Measurements from ENCODE around the gene CYB561D2. TPM values are rescaled to one million over a fixed set of nuclear protein-coding genes. Genes with fewer than 3 reads are reported as not detected.

Gene CYB561D2
- polyA plus RNA-seq, 1 donor from 2014 or later = 21.2 TPM

DNA sequence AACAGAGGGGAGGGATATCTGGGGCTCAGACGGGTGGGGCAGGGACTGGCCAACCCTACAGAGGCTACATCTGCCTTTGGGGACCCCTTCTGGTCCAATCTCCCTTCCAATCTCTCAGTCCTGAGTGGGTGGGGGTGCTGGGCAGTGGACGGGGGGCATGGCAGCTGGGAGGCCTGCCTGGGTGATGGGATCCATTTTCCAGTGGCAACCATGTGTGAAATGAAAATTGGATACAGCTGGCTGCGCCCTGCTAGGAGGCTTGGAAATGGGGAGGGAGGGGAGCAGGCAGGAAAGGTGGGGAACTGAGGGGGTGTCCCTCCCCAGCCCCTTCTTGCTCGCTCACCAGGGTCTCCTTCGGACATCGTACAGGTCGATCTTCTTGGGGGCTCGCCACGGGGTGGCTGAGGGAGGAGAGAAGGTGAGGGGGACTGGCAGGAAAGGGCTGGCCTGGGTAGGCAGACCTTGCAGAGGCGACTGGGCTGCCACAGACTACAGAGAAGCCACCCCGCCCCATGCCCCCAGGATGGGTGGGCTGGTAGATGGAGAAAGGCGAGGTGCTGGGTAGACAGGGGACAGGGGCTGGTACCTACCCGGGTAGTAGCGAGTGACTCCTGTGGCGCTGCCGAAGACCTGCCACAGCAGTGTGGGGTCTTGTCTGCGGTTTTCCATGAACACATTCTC, 29.9 kb downstream of the CYB561D2 start:
- no peaks in the 10 kb centered on the region for H3K27me3 ChIP-seq (ENCODE audit: insufficient read depth, low read depth, low read length)
- TF ChIP-seq EZH2 (IDR thresholded peaks at IDR 0.05; ENCODE audit: borderline replicate concordance, insufficient read depth, low read length, poor library complexity, severe bottlenecking) (no peak), TAF1 (IDR thresholded peaks at IDR 0.05; ENCODE audit: low read depth) (no peak), RAD21 (conservative IDR thresholded peaks at IDR 0.05) (no peak), EP300 (conservative IDR thresholded peaks at IDR 0.05; ENCODE audit: poor library complexity, severe bottlenecking) (no peak), MXI1 (conservative IDR thresholded peaks at IDR 0.05; ENCODE audit: poor library complexity, severe bottlenecking) (no peak), POLR2AphosphoS5 (IDR thresholded peaks at IDR 0.05) (no peak), CTCF (IDR thresholded peaks at IDR 0.05; ENCODE audit: poor library complexity, severe bottlenecking) (no peak), SMC3 (conservative IDR thresholded peaks at IDR 0.05; ENCODE audit: poor library complexity) (no peak)
- TF ChIP-seq, protein P1, sequence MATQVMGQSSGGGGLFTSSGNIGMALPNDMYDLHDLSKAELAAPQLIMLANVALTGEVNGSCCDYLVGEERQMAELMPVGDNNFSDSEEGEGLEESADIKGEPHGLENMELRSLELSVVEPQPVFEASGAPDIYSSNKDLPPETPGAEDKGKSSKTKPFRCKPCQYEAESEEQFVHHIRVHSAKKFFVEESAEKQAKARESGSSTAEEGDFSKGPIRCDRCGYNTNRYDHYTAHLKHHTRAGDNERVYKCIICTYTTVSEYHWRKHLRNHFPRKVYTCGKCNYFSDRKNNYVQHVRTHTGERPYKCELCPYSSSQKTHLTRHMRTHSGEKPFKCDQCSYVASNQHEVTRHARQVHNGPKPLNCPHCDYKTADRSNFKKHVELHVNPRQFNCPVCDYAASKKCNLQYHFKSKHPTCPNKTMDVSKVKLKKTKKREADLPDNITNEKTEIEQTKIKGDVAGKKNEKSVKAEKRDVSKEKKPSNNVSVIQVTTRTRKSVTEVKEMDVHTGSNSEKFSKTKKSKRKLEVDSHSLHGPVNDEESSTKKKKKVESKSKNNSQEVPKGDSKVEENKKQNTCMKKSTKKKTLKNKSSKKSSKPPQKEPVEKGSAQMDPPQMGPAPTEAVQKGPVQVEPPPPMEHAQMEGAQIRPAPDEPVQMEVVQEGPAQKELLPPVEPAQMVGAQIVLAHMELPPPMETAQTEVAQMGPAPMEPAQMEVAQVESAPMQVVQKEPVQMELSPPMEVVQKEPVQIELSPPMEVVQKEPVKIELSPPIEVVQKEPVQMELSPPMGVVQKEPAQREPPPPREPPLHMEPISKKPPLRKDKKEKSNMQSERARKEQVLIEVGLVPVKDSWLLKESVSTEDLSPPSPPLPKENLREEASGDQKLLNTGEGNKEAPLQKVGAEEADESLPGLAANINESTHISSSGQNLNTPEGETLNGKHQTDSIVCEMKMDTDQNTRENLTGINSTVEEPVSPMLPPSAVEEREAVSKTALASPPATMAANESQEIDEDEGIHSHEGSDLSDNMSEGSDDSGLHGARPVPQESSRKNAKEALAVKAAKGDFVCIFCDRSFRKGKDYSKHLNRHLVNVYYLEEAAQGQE (IDR thresholded peaks at IDR 0.05; ENCODE audit: borderline replicate concordance) = no peak
- no peak overlapping the region for H3K9ac ChIP-seq (ENCODE audit: low read length)
- H3K27ac ChIP-seq (ENCODE audit: low read length) = no peak overlapping the region
- no peaks in the 10 kb centered on the region for H3K79me2 ChIP-seq (replicated peaks; ENCODE audit: insufficient read depth, low read length)
- no peaks in the 10 kb centered on the region for H4K20me1 ChIP-seq (ENCODE audit: insufficient read depth)
- no peaks in the 10 kb centered on the region for H3K9me3 ChIP-seq (ENCODE audit: low read length)
- H3K36me3 ChIP-seq (ENCODE audit: insufficient read depth, low read length) = no peaks in the 10 kb centered on the region
- no peaks in the 10 kb centered on the region for H3F3A ChIP-seq (ENCODE audit: insufficient read depth, low read length, poor library complexity, severe bottlenecking)
- H3K4me2 ChIP-seq (ENCODE audit: low read length) = no peak overlapping the region
- H3K4me3 ChIP-seq (ENCODE audit: low read length) = no peak overlapping the region
- no peak overlapping the region for H2AFZ ChIP-seq (ENCODE audit: low read depth, low read length)
- no peaks in the 10 kb centered on the region for H3K9me2 ChIP-seq (ENCODE audit: insufficient read depth, low read length)

DNA sequence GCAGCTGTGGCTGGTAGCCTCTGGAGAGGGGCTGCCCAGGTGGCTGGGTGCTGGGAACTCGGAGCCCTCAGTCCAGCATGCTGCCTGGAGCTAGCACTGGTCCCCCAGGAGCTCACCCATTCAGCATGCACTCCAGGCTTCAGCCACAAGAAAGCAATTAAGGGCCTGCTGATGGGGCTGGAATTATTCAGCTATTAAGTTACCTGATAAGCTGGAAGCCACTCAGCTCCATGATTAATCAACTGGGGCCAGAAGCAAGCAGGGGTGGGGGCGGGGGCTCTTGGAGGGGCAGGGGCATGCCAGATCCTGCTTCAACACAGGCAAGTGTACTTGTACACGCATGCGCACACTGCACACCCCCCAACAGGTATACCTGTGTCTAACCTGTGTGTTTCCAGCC, 30.7 kb downstream of the CYB561D2 start:
- H3K36me3 ChIP-seq (ENCODE audit: insufficient read depth, low read length) = no peaks in the 10 kb centered on the region
- no peaks in the 10 kb centered on the region for H3F3A ChIP-seq (ENCODE audit: insufficient read depth, low read length, poor library complexity, severe bottlenecking)
- H3K4me3 ChIP-seq (ENCODE audit: low read length) = no peak overlapping the region
- H3K27me3 ChIP-seq (ENCODE audit: insufficient read depth, low read depth, low read length) = no peaks in the 10 kb centered on the region
- H3K9me3 ChIP-seq (ENCODE audit: low read length) = no peaks in the 10 kb centered on the region
- H3K9ac ChIP-seq (ENCODE audit: low read length) = no peak overlapping the region
- no peak overlapping the region for H2AFZ ChIP-seq (ENCODE audit: low read depth, low read length)
- H3K27ac ChIP-seq (ENCODE audit: low read length) = no peak overlapping the region
- H3K79me2 ChIP-seq (replicated peaks; ENCODE audit: insufficient read depth, low read length) = no peaks in the 10 kb centered on the region
- no peak overlapping the region for H3K4me2 ChIP-seq (ENCODE audit: low read length)
- no peaks in the 10 kb centered on the region for H3K9me2 ChIP-seq (ENCODE audit: insufficient read depth, low read length)
- no peaks in the 10 kb centered on the region for H4K20me1 ChIP-seq (ENCODE audit: insufficient read depth)
- TF ChIP-seq EP300 (conservative IDR thresholded peaks at IDR 0.05; ENCODE audit: poor library complexity, severe bottlenecking) = no peak
- TF ChIP-seq POLR2AphosphoS5 (IDR thresholded peaks at IDR 0.05) = no peak
- no peak for TF ChIP-seq RAD21 (conservative IDR thresholded peaks at IDR 0.05)
- TF ChIP-seq, protein P1 (IDR thresholded peaks at IDR 0.05; ENCODE audit: borderline replicate concordance) = no peak
- TF ChIP-seq TAF1 (IDR thresholded peaks at IDR 0.05; ENCODE audit: low read depth) = no peak
- no peak for TF ChIP-seq SMC3 (conservative IDR thresholded peaks at IDR 0.05; ENCODE audit: poor library complexity)
- TF ChIP-seq CTCF (IDR thresholded peaks at IDR 0.05; ENCODE audit: poor library complexity, severe bottlenecking) = no peak
- TF ChIP-seq EZH2 (IDR thresholded peaks at IDR 0.05; ENCODE audit: borderline replicate concordance, insufficient read depth, low read length, poor library complexity, severe bottlenecking) = no peak
- no peak for TF ChIP-seq MXI1 (conservative IDR thresholded peaks at IDR 0.05; ENCODE audit: poor library complexity, severe bottlenecking)

Measured in neural cell (in vitro differentiated cells).